ENCODE results near the gene ETFDH.
"Not testable (repeated sequence)": the region's sequence is repeated elsewhere in the genome, so short reads cannot be mapped to it uniquely, and the experiment has no call there.

Gene ETFDH

DNA sequence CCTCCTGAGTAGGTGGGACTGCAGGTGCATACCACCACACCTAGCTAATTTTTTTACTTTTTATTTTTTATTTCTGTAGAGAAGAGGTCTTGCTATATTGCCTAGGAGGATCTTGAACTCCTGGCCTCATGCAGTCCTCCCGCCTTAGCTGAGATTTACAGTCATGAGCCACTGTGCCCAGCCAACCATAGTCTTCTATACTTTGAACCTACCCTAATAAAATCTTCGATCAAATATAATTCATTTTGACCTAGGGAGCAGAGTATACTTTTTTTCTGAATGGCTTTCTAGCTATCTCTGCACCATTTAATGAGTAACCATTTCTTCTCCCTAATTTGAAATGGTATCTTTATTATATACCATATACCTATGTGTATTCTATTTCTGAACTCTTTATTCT is 6.7 kb downstream of the ETFDH start:
- DNase-seq (ENCODE audit: low read depth in 2 of 3, low spot score in 1 of 3), result no peak

DNA sequence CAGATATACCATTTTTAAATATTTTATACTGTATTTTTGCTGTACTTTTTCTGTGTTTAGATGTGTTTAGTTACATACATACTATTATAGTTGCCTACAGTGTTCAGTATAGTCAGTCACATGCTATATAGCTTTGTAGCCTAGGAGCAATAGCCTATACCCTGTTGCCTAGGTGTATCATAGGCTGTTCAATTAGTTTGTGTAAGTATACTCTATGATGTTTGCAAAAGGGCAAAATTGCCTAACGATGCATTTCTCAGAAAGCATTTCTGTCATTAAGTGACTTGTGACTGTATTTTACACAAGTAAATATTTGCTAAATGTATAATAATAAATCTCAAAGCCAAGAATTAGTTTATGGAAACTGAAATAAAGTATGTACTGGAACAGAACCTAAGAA is 9.5 kb downstream of the ETFDH start:
- DNase-seq (ENCODE audit: low read depth in 2 of 3, low spot score in 1 of 3), result no peak

DNA sequence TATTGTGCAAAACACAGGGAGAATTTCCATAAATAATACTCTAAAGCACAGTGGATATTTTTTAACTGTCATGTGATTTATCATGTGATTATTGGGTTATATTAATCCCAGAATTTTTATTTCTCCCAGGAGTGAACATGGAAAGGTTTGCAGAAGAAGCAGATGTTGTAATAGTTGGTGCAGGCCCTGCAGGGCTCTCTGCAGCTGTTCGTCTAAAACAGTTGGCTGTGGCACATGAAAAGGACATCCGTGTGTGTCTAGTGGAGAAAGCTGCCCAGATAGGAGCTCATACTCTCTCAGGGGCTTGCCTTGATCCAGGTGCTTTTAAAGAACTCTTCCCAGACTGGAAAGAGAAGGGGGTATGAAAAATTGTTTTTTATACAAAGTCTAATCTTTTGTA is 10.0 kb downstream of the ETFDH start:
- DNase-seq (ENCODE audit: low read depth in 2 of 3, low spot score in 1 of 3), result no peak

DNA sequence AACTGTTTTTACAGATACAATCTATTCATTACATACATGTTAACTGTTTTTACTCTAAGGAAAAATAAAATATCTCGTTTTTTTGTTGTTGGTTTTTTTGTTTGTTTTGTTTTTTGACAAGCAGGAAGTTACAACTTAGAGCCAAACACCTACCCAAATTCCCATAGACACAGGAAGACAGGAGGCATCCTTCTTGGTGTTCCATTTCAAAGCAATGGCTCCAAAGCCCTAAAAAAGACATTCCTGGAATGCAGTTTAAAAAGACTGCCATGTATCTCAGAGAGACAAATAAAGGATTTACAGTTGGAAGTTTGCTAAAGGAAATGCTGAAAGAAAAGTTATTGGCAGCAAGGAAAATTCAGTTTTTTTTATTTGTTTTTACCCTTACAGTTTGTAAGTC is 16.7 kb downstream of the ETFDH start:
- DNase-seq (ENCODE audit: low read depth in 2 of 3, low spot score in 1 of 3), result no peak

DNA sequence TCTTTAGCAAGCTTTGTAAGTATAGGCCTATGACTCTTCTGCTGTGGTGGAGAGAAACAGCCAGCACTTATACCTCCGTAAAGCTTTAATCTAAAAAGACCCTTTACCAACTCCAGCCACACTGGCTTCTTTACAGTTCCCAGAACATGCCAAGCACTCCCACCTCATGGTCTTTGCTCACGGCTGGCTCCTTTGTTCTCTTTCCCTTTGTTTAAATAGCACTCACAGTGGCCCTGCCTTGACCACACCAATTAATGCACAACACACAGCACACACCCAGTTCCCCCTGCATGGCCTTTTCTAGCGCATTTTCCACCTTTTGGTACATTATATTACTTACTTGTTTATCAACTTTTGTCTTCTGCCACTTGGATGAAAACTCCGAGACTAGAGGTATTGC is 32.2 kb downstream of the ETFDH start:
- no peak for DNase-seq (ENCODE audit: low read depth in 2 of 3, low spot score in 1 of 3)

DNA sequence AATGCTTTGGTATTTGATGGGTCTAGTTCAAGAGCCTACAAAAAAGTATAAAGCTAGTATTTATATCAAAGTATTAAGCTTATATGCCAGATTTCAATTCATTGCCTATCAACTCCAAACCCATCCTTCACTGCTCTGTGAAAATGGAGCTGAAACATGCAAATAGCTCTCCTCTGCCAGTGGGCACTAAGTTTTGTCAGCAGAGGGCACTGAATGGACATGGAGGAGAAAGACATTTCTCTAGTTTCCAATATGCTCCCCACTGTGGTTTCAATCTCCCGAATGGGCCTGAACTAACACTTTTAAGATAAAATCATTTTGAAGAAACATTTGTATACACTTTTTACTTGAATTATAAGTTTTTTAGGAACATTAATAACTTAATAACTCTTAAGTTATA is 38.7 kb downstream of the ETFDH start:
- DNase-seq (ENCODE audit: low read depth in 2 of 3, low spot score in 1 of 3), result no peak

DNA sequence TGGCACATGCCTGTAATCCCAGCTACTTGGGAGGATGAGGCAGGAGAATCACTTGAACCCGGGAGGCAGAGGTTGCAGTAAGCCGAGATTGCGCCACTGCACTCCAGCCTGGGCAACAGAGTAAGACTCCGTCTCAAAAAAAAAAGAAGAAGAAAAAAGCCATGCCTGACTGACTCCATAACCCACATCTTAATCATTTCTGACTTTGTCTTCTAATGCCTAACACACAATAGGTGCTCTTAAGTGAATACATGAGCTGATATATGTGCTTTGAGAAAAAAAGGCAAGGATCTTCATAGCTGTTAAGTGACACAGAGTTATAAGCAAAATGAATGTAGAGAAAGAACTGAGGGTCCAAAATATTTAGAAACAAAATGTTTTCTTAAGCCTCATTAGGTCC is 40.5 kb downstream of the ETFDH start:
- DNase-seq (ENCODE audit: low read depth in 2 of 3, low spot score in 1 of 3), result not testable (repeated sequence)

DNA sequence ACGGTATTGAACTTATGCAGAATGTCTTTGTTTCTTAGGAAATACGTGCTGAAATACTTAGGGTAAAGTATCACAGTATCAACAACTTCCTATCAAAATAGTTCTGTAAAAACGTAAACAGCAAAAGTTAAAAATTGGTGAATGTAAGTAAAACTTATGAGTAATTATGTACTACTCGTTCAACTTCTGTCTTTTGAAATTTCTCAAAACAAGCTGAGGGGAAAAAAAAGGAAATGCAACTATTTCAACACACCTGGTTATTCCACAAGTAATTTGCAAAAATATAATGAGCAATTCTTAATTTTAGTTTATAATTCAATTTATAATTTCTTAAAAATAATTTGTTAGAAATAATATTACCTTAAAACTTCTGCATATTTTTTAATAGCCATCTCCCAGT is 42.8 kb downstream of the ETFDH start:
- no peak for DNase-seq (ENCODE audit: low read depth in 2 of 3, low spot score in 1 of 3)

DNA sequence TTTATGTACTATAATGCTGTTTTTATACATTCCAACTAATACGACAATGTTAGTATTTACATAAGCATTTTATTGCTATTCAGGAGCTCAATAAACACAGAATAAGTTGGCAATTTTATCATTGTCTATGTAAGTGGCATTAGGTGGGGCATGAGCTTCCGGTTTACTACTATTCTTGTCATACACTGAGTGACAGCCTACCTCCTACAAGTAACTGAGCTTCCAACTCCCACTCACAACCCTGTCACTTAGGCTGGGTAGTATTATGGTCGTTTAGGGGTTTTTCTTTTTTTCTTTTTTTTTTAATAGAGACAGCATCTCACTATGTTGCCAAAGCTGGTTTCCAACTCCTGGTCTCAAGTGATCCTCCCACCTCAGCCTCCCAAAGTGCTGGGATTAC is 43.7 kb downstream of the ETFDH start:
- no peak for DNase-seq (ENCODE audit: low read depth in 2 of 3, low spot score in 1 of 3)

DNA sequence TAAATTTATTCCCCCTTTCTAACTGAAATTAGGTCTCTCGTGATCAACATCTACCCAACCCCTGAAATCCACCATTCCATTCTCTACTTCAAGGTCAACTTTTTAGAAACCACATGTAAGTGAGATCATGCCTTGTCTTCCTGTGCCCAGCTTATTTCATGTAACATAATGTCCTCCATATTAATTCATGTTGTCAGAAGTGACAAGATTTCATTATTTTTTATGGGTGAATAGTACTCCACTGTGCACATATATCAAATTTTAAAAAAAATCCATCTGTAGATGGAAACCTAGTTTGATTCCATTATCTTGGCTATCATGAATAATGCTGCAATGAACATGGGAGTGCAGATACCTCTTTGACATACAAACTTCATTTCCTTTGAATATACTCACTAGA is 49.6 kb downstream of the ETFDH start:
- DNase-seq (ENCODE audit: low read depth in 2 of 3, low spot score in 1 of 3), result no peak

DNA sequence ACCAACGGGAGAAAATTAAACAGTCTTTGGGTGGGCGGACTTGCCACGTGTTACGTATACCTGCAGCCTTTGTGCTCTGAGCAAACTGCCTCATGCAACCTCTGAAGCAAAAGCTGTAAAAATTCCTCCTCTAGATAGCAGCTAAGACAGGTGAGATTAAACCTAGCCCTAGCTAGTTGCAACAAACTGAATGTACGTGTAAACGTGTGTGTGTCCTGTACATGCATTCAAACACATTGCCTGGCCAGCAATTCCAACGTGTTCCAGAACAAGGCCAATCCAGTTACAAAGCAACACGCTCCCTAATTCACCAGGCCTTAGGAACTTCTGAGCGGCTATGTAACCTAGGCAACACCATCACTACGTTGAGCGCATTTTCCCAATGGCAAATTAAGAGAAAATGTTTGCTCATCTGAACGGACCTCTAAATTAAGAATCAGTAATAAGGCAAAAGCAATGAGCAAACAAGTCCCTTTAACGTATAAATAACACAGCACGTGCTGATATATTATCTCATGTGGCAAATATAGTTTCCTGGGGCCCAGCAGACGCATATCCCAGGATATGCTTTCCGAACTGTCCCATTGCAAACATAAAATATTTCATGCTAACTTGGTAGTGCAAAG is 50.3 kb downstream of the ETFDH start:
- DNase-seq (ENCODE audit: low read depth in 2 of 3, low spot score in 1 of 3), result no peak

DNA sequence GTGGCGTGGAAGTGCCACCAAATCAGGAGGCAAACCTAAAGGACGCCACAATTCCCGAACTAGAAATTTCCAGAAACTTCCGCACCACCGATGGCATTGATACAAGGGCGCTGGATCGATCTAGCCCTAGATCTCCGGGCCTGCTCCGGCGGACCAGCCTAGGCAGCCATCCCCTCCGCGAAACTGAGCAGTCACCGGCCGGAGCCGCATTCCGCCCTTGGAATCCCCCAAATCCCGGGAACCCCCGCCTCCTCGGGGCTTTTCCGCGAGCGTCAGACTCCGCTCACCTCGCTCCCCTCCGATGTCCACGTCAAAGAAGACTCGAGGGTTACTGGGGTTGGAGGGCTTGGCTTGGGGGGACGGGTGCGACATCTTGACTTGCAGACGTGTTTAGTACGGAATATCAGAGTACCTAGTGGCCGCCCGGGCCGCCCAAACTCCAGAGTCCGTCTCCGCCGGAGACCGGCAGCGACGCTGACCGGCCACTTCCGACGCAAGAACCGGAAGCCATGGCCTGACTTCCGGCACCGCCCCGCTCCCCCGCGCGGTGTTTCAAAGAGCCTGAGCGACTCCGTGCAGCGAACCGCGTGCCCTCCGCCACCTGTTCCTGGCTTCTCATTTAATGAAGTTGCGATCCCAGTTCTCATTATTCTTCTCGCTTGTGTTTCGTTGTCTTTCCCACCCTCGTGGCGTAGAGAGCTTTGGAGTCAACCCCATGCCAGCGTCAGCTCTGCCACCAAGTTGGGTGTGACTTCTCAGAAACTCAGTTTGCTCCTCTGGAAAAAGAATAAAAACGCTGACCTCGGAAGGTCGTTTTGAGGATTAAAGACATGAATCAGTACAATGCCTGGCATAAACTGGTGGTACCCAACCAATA is 51.1 kb downstream of the ETFDH start, which contains the start of gene PPID:
TSS of gene PPID (minus strand) at position 480 of the 877 bp plus-strand sequence. CDS start at position 372, 108 bp downstream.
- peak; percentile 75 to 79 (median 75) for DNase-seq (ENCODE audit: low read depth in 2 of 3, low spot score in 1 of 3)

DNA sequence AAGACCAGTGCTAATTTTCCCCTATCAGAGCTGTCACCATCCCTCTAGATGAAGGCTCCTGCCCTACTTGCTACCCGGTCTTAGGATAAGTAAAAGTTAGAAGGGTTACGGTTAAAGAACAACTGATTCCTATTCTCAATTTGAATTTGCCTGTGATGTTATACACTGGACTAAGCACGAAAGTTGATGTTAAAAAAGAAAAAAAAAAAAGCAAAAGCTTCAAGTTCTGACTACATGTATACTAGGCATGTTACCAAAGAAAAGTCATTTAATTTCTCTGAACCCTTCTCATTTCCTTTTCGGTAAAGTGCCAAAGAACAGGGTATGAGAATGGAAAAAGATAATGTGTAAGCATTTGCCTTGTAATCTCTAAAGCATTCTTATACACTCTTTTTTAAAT is 52.5 kb downstream of the ETFDH start:
- DNase-seq (ENCODE audit: low read depth in 2 of 3, low spot score in 1 of 3), result no peak

DNA sequence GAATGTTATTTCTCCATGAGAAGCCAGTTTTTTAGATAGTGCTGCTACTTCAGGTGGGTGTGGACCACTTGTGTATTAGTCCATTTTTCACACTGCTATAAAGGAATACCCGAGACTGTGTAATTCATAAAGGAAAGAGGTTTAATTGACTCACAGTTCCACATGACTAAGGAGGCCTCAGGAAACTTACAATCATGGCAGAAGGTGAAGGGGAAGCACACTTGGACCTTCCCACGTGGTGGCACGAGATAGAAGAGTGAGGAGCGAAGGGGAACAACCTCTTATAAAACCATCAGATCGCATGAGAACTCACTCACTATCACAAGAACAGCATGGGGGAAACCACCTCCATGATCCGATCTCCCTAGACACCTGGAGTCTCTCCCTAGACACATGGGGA is 54.5 kb downstream of the ETFDH start:
- DNase-seq (ENCODE audit: low read depth in 2 of 3, low spot score in 1 of 3), result no peak

DNA sequence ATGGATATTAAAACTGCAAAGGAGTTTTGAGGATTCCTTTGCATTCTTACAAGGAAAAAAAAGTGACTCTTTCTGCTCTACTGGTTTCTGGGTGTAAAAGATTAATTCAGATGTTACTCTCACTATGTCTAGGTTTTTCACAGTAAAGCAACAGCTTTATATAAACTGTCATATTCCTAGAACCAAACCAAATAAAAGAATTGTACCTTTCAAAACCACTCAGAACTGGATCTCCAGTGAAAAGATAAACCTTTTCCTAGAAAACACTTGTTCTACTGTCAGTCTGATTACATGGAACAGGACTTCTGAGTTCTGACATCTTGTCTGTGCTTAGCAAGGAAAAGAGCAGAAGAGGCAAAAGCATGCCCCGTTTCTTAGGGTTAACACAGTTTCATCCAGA is 56.1 kb downstream of the ETFDH start:
- no peak for DNase-seq (ENCODE audit: low read depth in 2 of 3, low spot score in 1 of 3)

DNA sequence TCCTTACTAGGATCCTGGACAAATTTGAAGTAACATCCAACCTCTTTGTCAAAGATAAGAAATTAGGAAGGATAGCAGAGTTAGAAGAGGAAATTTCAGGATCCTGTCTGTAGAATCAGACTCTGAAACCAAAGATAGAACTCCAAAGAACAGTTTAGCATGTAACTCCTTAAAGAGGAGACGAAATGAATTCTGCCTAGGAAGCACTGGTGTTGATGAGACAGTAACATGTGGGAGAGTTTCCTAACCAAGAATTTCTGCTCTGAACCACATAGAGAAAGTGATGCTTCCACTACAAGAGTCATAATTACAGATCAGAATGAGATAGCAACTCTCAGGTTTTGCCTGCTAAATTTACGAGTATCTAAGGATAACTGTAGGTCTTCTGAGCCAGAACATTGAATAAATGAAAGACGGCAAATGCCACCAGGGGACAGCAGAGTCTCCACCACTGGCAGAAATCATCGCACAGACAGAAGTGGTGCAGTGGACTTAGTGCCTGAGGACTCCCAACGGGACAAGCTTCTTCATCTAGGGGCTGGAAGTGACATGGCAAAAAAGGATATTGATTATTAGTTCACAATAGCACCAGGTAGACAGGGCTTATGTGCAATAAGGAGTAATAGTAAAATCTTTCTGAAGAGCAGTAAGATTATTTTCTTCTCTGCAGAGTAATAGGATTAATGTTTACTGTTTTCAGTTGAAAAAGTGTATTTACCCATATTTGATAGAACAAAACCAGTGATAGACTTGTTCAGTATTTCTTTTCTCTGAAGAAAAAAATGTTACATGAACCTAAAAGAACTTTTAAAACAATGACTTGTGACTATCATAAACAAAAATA is 57.8 kb downstream of the ETFDH start:
- peak in 1 of 3 donors; percentile 47 for DNase-seq (ENCODE audit: low read depth in 2 of 3, low spot score in 1 of 3)

DNA sequence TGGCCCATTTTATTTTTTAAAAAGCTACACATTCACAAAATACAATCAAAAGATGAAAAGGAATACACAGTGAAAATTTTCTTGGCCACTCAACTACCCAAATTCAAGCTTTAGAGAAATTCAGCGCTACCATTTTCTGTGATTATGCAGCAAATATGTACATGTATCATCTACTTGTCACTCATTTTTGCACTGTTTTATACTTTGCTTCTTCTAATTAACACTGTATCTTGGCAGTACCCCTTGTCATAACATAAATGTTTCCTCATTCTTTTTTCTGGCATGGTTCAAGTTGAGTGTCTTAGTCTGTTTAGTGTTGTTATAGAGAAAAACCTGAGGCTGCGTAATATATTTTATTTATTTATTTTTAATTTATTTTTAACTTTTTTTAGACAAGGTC is 66.8 kb downstream of the ETFDH start:
- no peak for DNase-seq (ENCODE audit: low read depth in 2 of 3, low spot score in 1 of 3)

DNA sequence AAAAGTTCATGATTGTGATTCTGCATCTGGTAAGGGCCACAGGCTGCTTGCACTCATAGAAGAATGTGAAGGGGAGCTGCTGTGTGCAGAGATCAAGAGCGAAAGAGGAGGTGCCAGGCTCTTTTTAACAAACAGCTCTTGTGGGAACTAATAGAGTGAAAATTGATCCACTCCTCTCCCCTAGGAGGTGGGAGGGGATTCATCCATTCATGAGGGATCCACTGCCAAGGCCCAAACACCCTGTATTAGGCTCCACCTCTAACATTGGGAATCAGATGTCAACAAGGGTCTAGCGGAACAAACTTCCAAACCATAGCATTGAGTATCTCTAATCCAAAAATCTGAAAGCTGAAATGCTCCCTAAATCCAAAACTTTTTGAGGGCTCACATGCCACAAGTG is 67.5 kb downstream of the ETFDH start:
- no peak for DNase-seq (ENCODE audit: low read depth in 2 of 3, low spot score in 1 of 3)

DNA sequence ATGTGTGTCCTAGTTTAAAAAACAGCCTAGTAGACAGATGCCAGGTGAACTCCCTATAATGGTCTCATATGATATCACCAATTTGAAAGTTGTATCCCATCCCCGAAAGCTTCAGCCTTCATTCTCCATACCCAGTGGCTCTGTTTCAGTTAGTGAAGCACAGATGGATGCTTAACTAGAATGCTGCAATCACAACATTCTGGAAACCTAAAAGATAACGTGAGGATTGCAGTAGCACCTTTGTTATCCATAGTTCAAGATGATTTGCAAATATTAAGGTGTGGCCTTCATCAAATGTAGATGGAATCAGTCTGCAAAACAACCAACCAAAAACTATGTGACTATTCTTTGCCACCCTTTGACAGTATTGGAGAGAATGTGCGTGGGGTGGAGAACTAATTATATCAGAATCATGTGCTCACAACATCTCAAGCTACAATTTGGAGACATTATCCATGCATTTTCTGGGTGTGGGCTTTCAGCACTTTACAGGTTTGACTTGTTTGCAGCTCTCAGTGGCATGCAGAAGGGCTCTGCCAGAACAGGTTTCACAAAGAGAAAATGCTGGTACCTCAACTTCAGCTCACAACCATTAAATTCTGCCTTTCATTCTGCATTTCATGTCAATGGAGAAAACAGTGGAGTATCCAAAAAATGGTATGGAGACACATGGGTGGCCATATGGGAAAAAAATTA is 69.4 kb downstream of the ETFDH start:
- DNase-seq (ENCODE audit: low read depth in 2 of 3, low spot score in 1 of 3), result no peak

DNA sequence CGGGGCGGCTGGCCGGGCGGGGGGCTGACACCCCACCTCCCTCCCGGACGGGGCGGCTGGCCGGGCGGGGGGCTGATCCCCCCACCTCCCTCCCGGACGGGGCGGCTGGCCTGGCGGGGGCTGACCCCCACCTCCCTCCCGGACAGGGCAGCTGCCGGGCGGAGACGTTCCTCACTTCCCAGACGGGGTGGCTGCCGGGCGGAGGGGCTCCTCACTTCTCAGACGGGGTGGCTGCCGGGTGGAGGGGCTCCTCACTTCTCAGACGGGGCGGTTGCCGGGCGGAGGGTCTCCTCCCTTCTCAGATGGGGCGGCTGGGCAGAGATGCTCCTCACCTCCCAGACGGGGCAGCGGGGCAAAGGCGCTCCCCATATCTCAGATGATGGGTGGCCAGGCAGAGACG is 74.4 kb downstream of the ETFDH start:
- DNase-seq (ENCODE audit: low read depth in 2 of 3, low spot score in 1 of 3), result not testable (repeated sequence)

DNA sequence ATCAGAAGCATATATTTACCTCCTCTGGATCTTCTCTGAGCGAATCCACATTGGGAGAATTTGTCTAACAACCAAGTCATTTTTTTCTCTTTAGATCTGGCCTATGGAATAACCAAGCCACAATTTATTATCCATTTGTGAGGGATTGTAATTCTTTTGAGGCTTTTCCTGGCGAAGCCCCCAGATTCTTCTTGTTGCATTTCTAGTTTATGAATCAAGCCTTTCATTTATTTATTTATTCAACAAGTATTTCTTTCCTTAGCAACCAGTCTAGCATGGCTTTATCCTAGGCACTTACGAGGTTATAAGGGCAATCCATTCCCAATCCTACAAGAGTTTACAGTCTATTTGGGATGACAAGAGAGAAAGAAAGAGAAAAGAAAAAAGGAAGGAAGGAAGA is 78.3 kb downstream of the ETFDH start:
- DNase-seq (ENCODE audit: low read depth in 2 of 3, low spot score in 1 of 3), result no peak
